Measurements from ENCODE around the gene ZMYND12. TPM values are rescaled to one million over a fixed set of nuclear protein-coding genes. Genes with fewer than 3 reads are reported as not detected.

The ZMYND12 gene
- total RNA-seq, 2 experiments from 2014 or later, result 0.64 to 1.6 TPM

DNA sequence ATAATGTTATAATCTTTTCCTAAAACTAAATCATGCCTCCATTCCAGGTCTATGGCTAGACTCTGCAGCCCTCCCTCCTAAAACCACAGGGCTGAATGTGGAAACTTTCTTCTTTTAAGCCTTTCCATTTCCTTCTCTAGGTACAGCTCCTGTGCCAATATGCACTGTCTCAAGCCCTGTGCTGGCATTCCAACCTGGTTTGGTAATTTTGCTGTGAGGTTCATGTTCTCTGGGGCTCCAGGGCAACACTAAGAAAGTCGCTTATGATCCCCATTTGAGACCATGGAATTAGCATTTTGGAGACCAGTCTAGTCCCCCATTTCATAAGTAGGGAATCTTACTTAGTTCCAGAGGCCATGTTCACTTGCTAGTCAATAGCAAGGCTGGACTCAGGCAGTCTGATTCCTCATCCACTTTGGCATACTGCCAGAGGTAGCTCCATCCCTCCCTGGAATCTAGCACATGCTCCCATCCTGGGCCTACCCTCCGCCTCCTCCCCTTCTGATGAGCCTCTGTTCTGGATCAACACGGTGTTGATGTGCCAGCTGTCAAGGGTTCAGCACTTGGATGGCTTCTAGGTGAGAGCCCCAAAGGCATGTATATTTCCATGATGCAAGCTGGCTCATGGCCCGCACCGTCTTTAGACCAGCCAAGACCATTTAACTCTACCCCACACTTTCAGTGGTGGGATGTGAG lies 36.5 kb downstream of the ZMYND12 start:
- DNase-seq (no peak), ATAC-seq (no peak)
- ChIA-PET CTCF (no interaction called here), POLR2A (interaction anchor here (0.6 kb wide), 1 partner anchor 36 kb away, joined by 3 read pairs; no protein-coding TSS in a partner anchor)
- Mint-ChIP-seq H3K27me3 (no peaks in the 10 kb centered on the region), H3K36me3 (ENCODE audit: low read depth) (no peaks in the 10 kb centered on the region), H3K4me3 (no peak overlapping the region), H3K27ac (no peak overlapping the region), H3K9me3 (ENCODE audit: low read depth) (no peaks in the 10 kb centered on the region), H3K4me1 (no peaks in the 10 kb centered on the region)
- intact Hi-C loops (cut with DNase I, micrococcal nuclease), result no loop called here

DNA sequence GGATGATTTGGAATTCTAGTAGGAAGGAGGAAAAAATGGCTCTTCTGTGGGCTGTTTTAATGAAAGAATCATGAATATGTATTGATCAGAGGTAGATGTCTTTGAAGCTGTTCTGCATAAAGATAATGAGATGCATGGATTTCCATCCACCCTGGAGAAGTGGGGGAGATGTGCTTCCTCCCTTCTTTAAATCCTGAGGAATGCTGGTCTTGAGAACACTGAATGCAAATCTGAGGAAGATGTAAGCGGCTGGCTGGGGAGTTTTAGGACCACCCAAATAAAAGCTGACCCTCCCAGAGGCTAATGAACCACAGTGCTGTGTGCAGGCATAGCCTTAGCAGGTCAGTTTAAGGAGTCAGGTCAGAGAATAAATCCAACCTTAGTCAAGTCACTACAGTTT lies 37.3 kb downstream of the ZMYND12 start:
- ATAC-seq (no peak), DNase-seq (no peak)
- Mint-ChIP-seq H3K27ac (no peak overlapping the region), H3K36me3 (ENCODE audit: low read depth) (no peaks in the 10 kb centered on the region), H3K9me3 (ENCODE audit: low read depth) (no peaks in the 10 kb centered on the region), H3K4me1 (no peaks in the 10 kb centered on the region), H3K4me3 (no peak overlapping the region), H3K27me3 (no peaks in the 10 kb centered on the region)
- ChIA-PET POLR2A (interaction anchor here (0.6 kb wide), 1 partner anchor 35 kb away, joined by 3 read pairs; no protein-coding TSS in a partner anchor), CTCF (interaction anchor here (1.2 kb wide), 1 partner anchor 28 kb away, joined by 3 read pairs; no protein-coding TSS in a partner anchor)
- intact Hi-C loops (cut with DNase I, micrococcal nuclease), result no loop called here

GRCh38 chr1:42417166-42417565 lies 38.7 kb downstream of the ZMYND12 start:
- H3K27me3 Mint-ChIP-seq, result no peaks in the 10 kb centered on the region
- no peak overlapping the region for H3K27ac Mint-ChIP-seq
- intact Hi-C loops (cut with DNase I, micrococcal nuclease), result no loop called here
- DNase-seq (no peak), ATAC-seq (no peak)
- no peak overlapping the region for H3K4me3 Mint-ChIP-seq
- CTCF ChIA-PET, result interaction anchor here (0.7 to 1.2 kb wide), 3 partner anchors 13 to 93 kb away, joined by 3 read pairs; no protein-coding TSS in a partner anchor
- no peaks in the 10 kb centered on the region for H3K9me3 Mint-ChIP-seq (ENCODE audit: low read depth)
- no peaks in the 10 kb centered on the region for H3K36me3 Mint-ChIP-seq (ENCODE audit: low read depth)
- POLR2A ChIA-PET, result no interaction called here
- H3K4me1 Mint-ChIP-seq, result no peaks in the 10 kb centered on the region

DNA sequence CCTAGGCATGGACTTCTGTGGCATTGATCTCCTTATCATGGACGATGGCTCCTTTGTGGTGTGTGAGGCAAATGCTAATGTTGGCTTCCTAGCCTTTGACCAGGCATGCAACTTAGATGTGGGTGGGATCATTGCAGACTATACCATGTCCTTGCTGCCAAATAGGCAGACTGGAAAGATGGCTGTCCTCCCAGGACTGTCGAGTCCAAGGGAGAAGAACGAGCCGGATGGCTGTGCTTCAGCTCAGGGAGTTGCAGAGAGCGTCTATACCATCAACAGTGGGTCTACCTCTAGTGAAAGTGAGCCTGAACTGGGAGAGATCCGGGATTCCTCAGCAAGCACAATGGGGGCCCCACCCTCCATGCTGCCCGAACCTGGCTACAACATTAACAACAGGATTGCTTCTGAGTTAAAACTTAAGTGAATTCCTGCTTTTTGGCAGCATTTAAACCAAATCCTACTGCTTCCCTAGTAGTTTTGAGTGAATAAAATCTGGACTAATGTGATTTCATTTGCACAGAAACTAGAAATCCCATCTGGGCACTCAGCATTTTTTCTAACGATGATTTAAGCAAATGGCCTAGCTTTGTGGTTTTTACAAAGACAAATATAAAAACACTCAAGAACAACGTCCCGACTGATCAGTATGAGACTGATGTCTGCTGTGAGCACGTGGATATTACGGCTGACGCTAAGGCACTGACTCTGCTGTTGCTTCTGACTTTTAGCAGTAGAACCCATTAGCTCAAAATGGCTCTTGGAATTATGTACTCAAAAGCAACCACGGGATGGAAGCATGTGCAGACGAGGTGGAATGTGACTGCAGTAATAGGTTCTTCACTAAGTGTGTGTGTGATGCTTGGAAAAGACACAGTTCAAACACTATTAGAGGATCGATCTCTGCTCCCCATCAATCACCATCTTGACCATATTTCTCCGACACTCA lies 41.0 kb downstream of the ZMYND12 start:
- ATAC-seq, result no peak

DNA sequence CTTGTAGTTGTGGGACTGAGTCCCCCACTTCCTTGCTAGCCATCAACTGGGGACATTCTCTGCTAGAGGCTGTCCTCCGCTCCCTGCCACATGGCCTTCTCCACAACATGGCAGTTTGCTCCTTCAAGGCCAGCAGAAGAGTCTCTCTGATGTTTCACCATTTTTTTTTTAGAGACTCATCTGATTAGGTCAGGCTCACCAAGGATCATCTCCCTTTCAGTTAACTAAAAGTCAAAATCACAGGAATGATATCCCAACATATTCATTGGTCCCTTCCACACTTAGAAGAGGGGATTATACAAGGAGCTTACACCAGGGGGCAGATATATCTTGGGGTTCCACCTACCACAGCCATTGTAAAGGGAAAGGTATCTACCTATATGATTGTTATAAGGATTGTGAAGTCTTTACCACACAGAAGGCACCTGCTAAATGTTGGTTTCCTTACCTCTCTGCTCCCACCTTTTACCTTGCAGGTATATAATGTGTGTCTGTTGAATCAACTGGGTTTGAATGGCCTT lies 51.9 kb downstream of the ZMYND12 start:
- ChIA-PET CTCF (interaction anchor here (0.5 to 0.9 kb wide), 2 partner anchors 54 to 57 kb away, joined by 3 read pairs; no protein-coding TSS in a partner anchor), POLR2A (no interaction called here)
- H3K4me1 Mint-ChIP-seq, result no peaks in the 10 kb centered on the region
- DNase-seq (no peak), ATAC-seq (no peak)
- no peaks in the 10 kb centered on the region for H3K9me3 Mint-ChIP-seq (ENCODE audit: low read depth)
- no peaks in the 10 kb centered on the region for H3K36me3 Mint-ChIP-seq (ENCODE audit: low read depth)
- no peak overlapping the region for H3K4me3 Mint-ChIP-seq
- no peak overlapping the region for H3K27ac Mint-ChIP-seq
- peaks cover 11% of the 10 kb centered on the region for H3K27me3 Mint-ChIP-seq
- intact Hi-C loops (cut with DNase I, micrococcal nuclease), result no loop called here

More for the DNA sequence above, 41.0 kb downstream of the ZMYND12 start:
- Mint-ChIP-seq H3K27ac (no peak overlapping the region), H3K4me1 (no peaks in the 10 kb centered on the region), H3K4me3 (no peak overlapping the region), H3K27me3 (peaks cover 2% of the 10 kb centered on the region), H3K9me3 (ENCODE audit: low read depth) (no peaks in the 10 kb centered on the region), H3K36me3 (ENCODE audit: low read depth) (no peaks in the 10 kb centered on the region)
- DNase-seq, result no peak
- ChIA-PET POLR2A (interaction anchor here (0.6 kb wide), 1 partner anchor 1360 kb away, joined by 6 read pairs; no protein-coding TSS in a partner anchor), CTCF (no interaction called here)
- intact Hi-C loops (cut with DNase I, micrococcal nuclease), result no loop called here

- no peaks in the 10 kb centered on the region for H3K36me3 Mint-ChIP-seq (ENCODE audit: low read depth)
- H3K4me1 Mint-ChIP-seq, result no peaks in the 10 kb centered on the region
- H3K4me3 Mint-ChIP-seq, result no peak overlapping the region
- H3K9me3 Mint-ChIP-seq (ENCODE audit: low read depth), result no peaks in the 10 kb centered on the region
- H3K27ac Mint-ChIP-seq, result no peak overlapping the region
- no peak for ATAC-seq
- H3K27me3 Mint-ChIP-seq, result peaks cover 5% of the 10 kb centered on the region
- intact Hi-C loops (cut with DNase I, micrococcal nuclease), result no loop called here
- ChIA-PET CTCF (no interaction called here), POLR2A (no interaction called here)
- no peak for DNase-seq
These were observed 56.3 kb downstream of the ZMYND12 start for GRCh38 chr1:42399315-42400100.

DNA sequence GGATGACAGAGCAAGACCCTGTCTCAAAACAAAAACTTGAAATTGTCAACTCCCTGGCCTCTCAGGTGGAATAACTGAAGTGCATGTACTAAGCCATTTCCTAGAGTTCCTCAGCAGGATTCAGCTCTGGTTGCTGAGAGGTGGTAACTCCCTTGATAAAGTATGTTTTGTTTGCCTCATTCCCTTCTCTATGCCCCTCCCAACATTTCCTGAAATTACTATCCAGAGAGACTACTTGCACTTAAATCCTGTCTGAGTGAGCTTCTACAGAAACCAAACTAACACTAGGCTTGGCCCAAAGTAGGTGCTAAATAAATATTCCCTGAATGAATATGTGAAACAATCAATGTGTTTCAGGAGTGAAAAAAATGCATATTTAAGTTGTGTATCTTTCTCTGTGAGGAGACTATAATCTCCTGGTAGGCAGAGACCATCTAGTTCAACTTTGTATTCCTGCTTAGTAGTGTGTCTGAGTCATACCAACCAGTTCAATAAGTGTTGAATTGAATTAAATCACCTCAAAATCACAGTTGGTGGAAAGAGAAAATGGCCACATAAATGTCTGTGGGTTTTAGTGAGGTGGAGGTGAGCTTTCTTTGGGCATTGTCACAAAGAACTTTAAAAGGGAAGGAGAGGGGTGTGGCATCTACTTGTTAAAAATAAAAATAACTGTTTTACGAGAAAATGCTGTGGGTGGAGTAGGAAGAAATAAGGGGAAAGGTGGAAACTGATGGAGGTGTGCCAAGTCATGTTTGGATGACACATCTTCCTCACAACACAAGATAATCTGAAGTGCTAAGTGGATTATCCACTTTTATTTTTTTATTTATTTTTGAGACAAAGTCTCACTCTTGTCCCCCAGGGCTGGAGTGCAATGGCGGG lies 62.6 kb downstream of the ZMYND12 start:
- Mint-ChIP-seq H3K36me3 (ENCODE audit: low read depth) (no peaks in the 10 kb centered on the region), H3K4me1 (peaks cover 11% of the 10 kb centered on the region), H3K27me3 (peaks cover 3% of the 10 kb centered on the region), H3K9me3 (ENCODE audit: low read depth) (no peaks in the 10 kb centered on the region), H3K4me3 (no peak overlapping the region), H3K27ac (no peak overlapping the region)
- peak; percentile 90 for ATAC-seq
- DNase-seq, result peak; percentile 7
- ChIA-PET POLR2A (no interaction called here), CTCF (no interaction called here)
- intact Hi-C loops (cut with DNase I, micrococcal nuclease), result loop anchor here in 1 of 2 experiments (2.0 kb wide), 1 partner anchor 64 kb away; the partner anchor contains the start of genes PPCS and ZMYND12

DNA sequence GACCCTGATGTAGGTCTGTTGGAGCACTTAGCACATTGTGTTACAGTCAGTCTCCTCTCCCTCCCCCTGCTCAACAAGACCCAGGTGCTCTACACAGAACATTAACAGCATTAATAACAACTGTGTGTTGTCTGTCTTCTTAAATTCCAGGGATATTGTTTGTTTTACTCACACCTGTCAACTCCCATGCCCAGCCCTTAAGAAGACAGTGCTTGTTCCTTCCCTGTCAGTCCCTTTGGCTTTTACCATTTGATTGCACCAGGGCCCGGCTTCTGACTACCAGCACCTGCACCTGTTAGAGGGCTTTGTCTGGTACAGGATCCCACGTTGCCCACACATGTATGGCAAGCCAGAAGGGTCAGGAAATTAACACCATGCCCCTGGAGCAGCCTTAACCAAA lies 63.6 kb downstream of the ZMYND12 start:
- intact Hi-C loops (cut with DNase I, micrococcal nuclease), result loop anchor here in 1 of 2 experiments (2.0 kb wide), 1 partner anchor 65 kb away; the partner anchor contains the start of genes PPCS and ZMYND12
- Mint-ChIP-seq H3K36me3 (ENCODE audit: low read depth) (no peaks in the 10 kb centered on the region), H3K4me1 (peaks cover 11% of the 10 kb centered on the region), H3K27me3 (peaks cover 8% of the 10 kb centered on the region), H3K9me3 (ENCODE audit: low read depth) (no peaks in the 10 kb centered on the region), H3K4me3 (no peak overlapping the region), H3K27ac (no peak overlapping the region)
- POLR2A ChIA-PET, result interaction anchor here (0.7 kb wide), 1 partner anchor 236 kb away, joined by 3 read pairs; no protein-coding TSS in a partner anchor
- ATAC-seq (no peak), DNase-seq (no peak)
- CTCF ChIA-PET, result no interaction called here

GRCh38 chr1:42386051-42386450 lies 69.8 kb downstream of the ZMYND12 start:
- ChIA-PET CTCF (interaction anchor here (1.3 kb wide), 1 partner anchor 43 kb away, joined by 4 read pairs; no protein-coding TSS in a partner anchor), POLR2A (no interaction called here)
- Mint-ChIP-seq H3K36me3 (ENCODE audit: low read depth) (no peaks in the 10 kb centered on the region), H3K27ac (no peak overlapping the region), H3K27me3 (peaks cover 30% of the 10 kb centered on the region), H3K9me3 (ENCODE audit: low read depth) (no peaks in the 10 kb centered on the region), H3K4me3 (no peak overlapping the region), H3K4me1 (peaks cover 3% of the 10 kb centered on the region)
- ATAC-seq (no peak), DNase-seq (no peak)
- intact Hi-C loops (cut with DNase I, micrococcal nuclease), result no loop called here

DNA sequence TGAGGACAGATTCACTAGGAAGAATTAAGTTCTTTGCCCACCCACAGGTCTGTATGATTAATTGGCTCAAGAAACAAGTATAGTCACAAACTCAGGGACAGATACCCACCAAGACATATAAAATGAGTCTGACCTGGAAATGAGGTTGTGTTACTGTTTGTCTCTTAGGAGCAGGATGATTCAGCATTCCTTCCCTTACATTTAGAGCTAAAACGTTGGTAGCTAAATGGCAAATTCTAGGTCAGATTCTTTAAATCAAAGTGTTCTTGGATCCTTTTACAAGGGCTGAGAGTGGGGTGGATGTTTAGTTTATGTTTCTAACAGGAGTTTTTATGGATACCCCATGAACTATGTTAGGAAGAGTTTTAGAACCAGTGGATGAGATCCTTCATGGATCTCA lies 70.5 kb downstream of the ZMYND12 start:
- no peak for ATAC-seq
- Mint-ChIP-seq H3K4me3 (no peak overlapping the region), H3K9me3 (ENCODE audit: low read depth) (no peaks in the 10 kb centered on the region), H3K4me1 (peaks cover 3% of the 10 kb centered on the region), H3K27me3 (peaks cover 30% of the 10 kb centered on the region), H3K36me3 (ENCODE audit: low read depth) (no peaks in the 10 kb centered on the region), H3K27ac (no peak overlapping the region)
- ChIA-PET POLR2A (interaction anchor here (0.6 kb wide), 1 partner anchor 60 kb away, joined by 7 read pairs; no protein-coding TSS in a partner anchor), CTCF (interaction anchor here (1.1 to 1.3 kb wide), 2 partner anchors 44 to 342 kb away, joined by 3 to 4 read pairs; no protein-coding TSS in a partner anchor)
- intact Hi-C loops (cut with DNase I, micrococcal nuclease), result no loop called here
- no peak for DNase-seq
